Chondrocyte (in vitro differentiated cells): ENCODE data around the gene CNGA4. TPM values are rescaled to one million over a fixed set of nuclear protein-coding genes. Genes with fewer than 3 reads are reported as not detected.

Experiments
- DNase-seq: peaks from one replicate; pipeline ENCODE4 v3.0.0; 2021; ENCODE audit warnings: mixed read lengths, low spot score
- H3K27ac Mint-ChIP-seq: one replicate; pipeline ENCODE4 v1.8.0; 2021; ENCODE audit warnings: mild to moderate bottlenecking, moderate library complexity, mixed read lengths; ENCODE audit not compliant: unreplicated experiment
- H3K27me3 Mint-ChIP-seq: 2 replicates; pipeline ENCODE4 v1.8.0; 2021; ENCODE audit warnings: low read depth, mixed read lengths
- H3K36me3 Mint-ChIP-seq: 2 replicates; pipeline ENCODE4 v1.8.0; 2021; ENCODE audit warnings: low read depth, mixed read lengths
- H3K4me1 Mint-ChIP-seq: 2 replicates; pipeline ENCODE4 v1.8.0; 2021; ENCODE audit warnings: low read depth, mild to moderate bottlenecking, mixed read lengths
- H3K4me3 Mint-ChIP-seq: one replicate; pipeline ENCODE4 v1.8.0; 2021; ENCODE audit warnings: mild to moderate bottlenecking, moderate library complexity, mixed read lengths; ENCODE audit not compliant: unreplicated experiment
- H3K9me3 Mint-ChIP-seq: 2 replicates; pipeline ENCODE4 v1.8.0; 2021; ENCODE audit warnings: low read depth, mixed read lengths
- total RNA-seq: library from RNA; stranded (reverse); gene quantifications from 3 replicates; pipeline ENCODE4 v1.2.1, GENCODE V29; 2021
- TF ChIP-seq, protein P1 (sequence below): fragments of 200-600 bp; sonication (generic); IDR thresholded peaks from 2 replicates; pipeline ENCODE4 v1.5.0; 2021; ENCODE audit warnings: antibody characterized with exemption, mild to moderate bottlenecking, moderate library complexity

Gene CNGA4
- total RNA-seq, 1 donor from 2014 or later = 0.17 TPM

- TF ChIP-seq, protein P1, sequence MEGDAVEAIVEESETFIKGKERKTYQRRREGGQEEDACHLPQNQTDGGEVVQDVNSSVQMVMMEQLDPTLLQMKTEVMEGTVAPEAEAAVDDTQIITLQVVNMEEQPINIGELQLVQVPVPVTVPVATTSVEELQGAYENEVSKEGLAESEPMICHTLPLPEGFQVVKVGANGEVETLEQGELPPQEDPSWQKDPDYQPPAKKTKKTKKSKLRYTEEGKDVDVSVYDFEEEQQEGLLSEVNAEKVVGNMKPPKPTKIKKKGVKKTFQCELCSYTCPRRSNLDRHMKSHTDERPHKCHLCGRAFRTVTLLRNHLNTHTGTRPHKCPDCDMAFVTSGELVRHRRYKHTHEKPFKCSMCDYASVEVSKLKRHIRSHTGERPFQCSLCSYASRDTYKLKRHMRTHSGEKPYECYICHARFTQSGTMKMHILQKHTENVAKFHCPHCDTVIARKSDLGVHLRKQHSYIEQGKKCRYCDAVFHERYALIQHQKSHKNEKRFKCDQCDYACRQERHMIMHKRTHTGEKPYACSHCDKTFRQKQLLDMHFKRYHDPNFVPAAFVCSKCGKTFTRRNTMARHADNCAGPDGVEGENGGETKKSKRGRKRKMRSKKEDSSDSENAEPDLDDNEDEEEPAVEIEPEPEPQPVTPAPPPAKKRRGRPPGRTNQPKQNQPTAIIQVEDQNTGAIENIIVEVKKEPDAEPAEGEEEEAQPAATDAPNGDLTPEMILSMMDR = no peak
- H3K36me3 Mint-ChIP-seq = no peaks in the 10 kb centered on the region
- no peak for DNase-seq
- H3K27ac Mint-ChIP-seq = no peak overlapping the region
- H3K27me3 Mint-ChIP-seq = peaks cover 9% of the 10 kb centered on the region
- peaks cover 8% of the 10 kb centered on the region for H3K4me1 Mint-ChIP-seq
- H3K9me3 Mint-ChIP-seq = no peaks in the 10 kb centered on the region
- no peak overlapping the region for H3K4me3 Mint-ChIP-seq
These were observed 11.1 kb downstream of the CNGA4 start for GRCh38 chr11:6249770-6250555.

- Mint-ChIP-seq H3K27me3 (peaks cover 4% of the 10 kb centered on the region), H3K4me1 (peaks cover 8% of the 10 kb centered on the region), H3K36me3 (no peaks in the 10 kb centered on the region), H3K9me3 (no peaks in the 10 kb centered on the region), H3K27ac (no peak overlapping the region), H3K4me3 (no peak overlapping the region)
- TF ChIP-seq, protein P1 = peak; percentile 86
- DNase-seq = no peak
These were observed 12.3 kb downstream of the CNGA4 start for GRCh38 chr11:6251120-6251733.

- H3K27me3 Mint-ChIP-seq = peaks cover 3% of the 10 kb centered on the region
- peaks cover 8% of the 10 kb centered on the region for H3K4me1 Mint-ChIP-seq
- H3K27ac Mint-ChIP-seq = no peak overlapping the region
- H3K36me3 Mint-ChIP-seq = no peaks in the 10 kb centered on the region
- TF ChIP-seq, protein P1 = no peak
- no peaks in the 10 kb centered on the region for H3K9me3 Mint-ChIP-seq
- no peak for DNase-seq
- H3K4me3 Mint-ChIP-seq = no peak overlapping the region
These were observed 13.1 kb downstream of the CNGA4 start for GRCh38 chr11:6251990-6252473.

DNA sequence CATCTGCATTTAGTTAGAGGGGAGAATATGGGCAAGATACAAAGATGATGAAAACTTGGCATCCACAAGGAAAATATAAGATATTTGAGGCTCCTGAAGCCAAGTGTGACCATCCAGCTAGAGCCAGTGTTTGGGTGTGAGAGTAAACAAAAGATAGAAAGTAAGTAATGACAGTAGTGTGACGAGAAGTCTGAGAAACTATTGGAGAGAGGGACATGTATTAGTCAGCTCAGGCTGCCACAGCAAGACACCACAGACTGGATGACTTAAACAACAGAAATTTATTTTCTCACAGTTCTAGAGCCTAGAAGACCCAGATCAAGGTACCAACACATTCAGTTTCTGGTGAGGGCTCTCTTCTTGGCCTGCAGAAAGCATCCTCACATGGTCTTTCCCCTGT is 14.3 kb downstream of the CNGA4 start:
- TF ChIP-seq, protein P1 = no peak
- H3K9me3 Mint-ChIP-seq = no peaks in the 10 kb centered on the region
- peaks cover 8% of the 10 kb centered on the region for H3K4me1 Mint-ChIP-seq
- peaks cover 3% of the 10 kb centered on the region for H3K27me3 Mint-ChIP-seq
- no peak overlapping the region for H3K27ac Mint-ChIP-seq
- no peak for DNase-seq
- no peak overlapping the region for H3K4me3 Mint-ChIP-seq
- H3K36me3 Mint-ChIP-seq = no peaks in the 10 kb centered on the region

- Mint-ChIP-seq H3K9me3 (no peaks in the 10 kb centered on the region), H3K27ac (no peak overlapping the region), H3K36me3 (no peaks in the 10 kb centered on the region), H3K4me1 (peaks cover 10% of the 10 kb centered on the region), H3K4me3 (no peak overlapping the region), H3K27me3 (peaks cover 14% of the 10 kb centered on the region)
- no peak for DNase-seq
- TF ChIP-seq, protein P1 = no peak
These were observed 19.3 kb downstream of the CNGA4 start for GRCh38 chr11:6258141-6258540.
